ENCODE measurements around the gene BIN1. TPM values are rescaled to one million over a fixed set of nuclear protein-coding genes. Genes with fewer than 3 reads are reported as not detected.

The BIN1 gene
- polyA plus RNA-seq, 2 donors, result 4.6 to 7.9 TPM

DNA sequence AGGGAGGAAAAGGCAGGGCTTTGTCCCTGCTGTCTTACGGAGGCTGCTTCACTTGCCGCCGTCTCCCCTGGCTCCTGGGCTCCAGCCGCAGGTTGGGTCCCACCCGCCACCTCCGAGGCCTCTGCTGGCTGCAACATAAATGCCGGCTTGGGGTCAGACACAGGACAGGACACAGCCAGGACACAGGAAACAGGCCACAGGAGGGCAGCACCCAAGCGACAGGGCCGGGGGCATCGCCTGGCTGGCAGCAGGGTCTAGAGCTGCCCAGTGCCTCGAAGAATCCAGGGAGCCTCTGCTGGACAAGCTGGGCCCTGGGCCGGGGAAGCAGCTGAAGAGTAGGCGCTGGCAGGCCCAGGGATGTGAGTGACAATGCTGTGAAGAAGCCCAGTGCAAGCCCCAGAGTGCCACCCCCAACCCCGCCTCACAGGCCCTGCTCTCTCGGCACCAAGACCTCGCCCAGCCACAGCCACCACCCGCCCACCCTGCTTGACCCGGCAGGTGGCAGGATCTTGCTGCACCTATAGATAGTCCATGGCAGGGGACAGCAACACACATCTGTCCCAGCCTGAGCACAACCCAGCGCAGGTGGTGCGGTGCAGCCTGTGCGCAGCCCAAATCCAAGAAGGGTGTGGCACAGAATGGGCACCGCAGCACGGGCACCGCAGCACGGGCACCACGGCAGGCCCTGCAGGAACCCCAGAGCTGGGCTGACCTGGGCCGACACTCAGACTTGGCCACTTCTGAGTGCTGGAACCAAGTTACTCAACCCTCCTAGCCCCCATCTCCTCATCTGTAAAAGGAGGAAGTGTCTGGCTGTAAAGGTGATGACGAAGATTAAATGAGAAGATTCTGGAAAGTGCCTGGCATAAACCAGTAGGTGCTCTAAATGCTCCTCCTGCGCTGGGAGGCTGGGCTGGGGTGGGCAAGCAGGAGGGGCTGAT, 55.6 kb downstream of the BIN1 start:
- no peaks in the 10 kb centered on the region for H3K4me1 ChIP-seq (ENCODE audit: control insufficient read depth in 2 of 2, insufficient read depth in 2 of 2, low read length in 1 of 2)
- no peaks in the 10 kb centered on the region for H3K27me3 ChIP-seq (ENCODE audit: control insufficient read depth in 1 of 2, insufficient read depth in 2 of 2, low read length in 2 of 2)
- WGBS, 2 donors, result 75 to 79% methylated on average over 28 to 29 of the region's 29 CpGs
- H3K4me3 ChIP-seq (ENCODE audit: low read depth in 1 of 2, low read length in 2 of 2), result no peak overlapping the region
- H3K9me3 ChIP-seq (ENCODE audit: control insufficient read depth in 2 of 2, insufficient read depth in 1 of 2, low read depth in 1 of 2, low read length in 1 of 2), result no peaks in the 10 kb centered on the region
- H3K27ac ChIP-seq (ENCODE audit: low read depth in 2 of 2, low read length in 1 of 2), result no peak overlapping the region
- H3K36me3 ChIP-seq (ENCODE audit: control insufficient read depth in 2 of 2, insufficient read depth in 2 of 2, low read length in 1 of 2), result no peaks in the 10 kb centered on the region

DNA sequence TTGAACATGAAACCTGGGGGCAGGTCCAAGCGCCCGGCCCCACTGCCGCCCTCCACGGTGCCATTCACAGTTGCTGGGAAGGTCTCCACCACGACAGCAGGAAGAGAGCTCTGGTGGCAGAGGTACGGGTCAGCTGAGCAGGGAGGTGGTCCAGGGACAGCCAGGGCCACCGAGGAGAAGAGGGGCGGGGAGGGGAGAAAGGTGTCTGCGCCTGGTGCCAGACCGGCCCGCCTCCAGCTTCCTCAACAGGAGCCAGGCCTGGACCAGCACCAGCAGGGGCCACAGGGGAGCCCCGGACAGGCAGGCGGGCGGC, 56.2 kb downstream of the BIN1 start:
- Histone ChIP-seq H3K4me1 (ENCODE audit: control insufficient read depth in 2 of 2, insufficient read depth in 2 of 2, low read length in 1 of 2) (no peaks in the 10 kb centered on the region), H3K27me3 (ENCODE audit: control insufficient read depth in 1 of 2, insufficient read depth in 2 of 2, low read length in 2 of 2) (no peaks in the 10 kb centered on the region), H3K9me3 (ENCODE audit: control insufficient read depth in 2 of 2, insufficient read depth in 1 of 2, low read depth in 1 of 2, low read length in 1 of 2) (no peaks in the 10 kb centered on the region), H3K36me3 (ENCODE audit: control insufficient read depth in 2 of 2, insufficient read depth in 2 of 2, low read length in 1 of 2) (no peaks in the 10 kb centered on the region), H3K4me3 (ENCODE audit: low read depth in 1 of 2, low read length in 2 of 2) (no peak overlapping the region), H3K27ac (ENCODE audit: low read depth in 2 of 2, low read length in 1 of 2) (no peak overlapping the region)
- WGBS, 2 donors, result 80 to 85% methylated on average over 12 to 14 of the region's 14 CpGs

DNA sequence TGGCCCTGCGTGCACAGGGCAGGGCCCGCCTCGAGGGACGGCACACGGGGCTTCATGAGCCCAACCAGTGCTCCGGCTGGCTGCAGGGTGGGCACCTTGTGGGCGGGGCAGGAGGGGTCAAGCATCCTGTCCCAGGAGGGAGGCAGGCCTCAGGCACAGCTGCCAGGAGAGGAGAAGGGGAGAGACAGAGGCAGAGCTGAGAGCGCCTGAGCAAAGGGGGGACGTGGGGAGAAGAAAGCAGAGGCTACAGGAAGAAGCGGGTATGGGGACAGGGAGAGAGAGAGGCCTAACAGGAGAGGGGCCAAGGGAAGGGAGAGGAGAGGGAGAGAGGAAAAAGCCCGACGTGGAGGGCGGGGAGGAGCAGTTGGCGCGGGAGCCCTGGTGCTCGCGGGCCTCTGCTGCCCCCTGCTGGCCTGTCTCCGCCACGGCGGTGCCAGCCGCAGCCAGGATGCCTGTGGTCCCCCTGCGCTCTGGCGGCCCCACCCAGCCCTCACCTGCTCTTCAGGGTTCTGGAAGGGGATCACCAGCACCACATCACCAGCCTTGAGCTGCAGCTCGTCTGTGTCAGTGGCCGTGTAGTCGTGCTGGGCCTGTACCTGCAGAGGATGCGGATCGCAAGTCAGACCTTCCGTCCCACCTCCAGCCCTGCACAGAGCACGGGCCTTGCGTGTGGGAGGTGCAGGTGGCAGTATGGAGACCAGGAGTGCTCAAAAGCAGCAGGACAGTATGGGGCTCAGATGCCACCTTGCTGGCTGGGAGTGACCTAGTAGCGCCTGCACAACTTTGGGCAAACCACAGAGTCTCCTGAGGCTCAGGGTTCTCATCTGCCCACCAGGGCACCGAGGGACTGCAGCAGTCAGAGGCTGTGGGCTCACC, 56.8 kb downstream of the BIN1 start:
- WGBS, 2 donors, result 36 to 45% methylated on average over 26 to 33 of the region's 33 CpGs
- H3K36me3 ChIP-seq (ENCODE audit: control insufficient read depth in 2 of 2, insufficient read depth in 2 of 2, low read length in 1 of 2), result no peaks in the 10 kb centered on the region

DNA sequence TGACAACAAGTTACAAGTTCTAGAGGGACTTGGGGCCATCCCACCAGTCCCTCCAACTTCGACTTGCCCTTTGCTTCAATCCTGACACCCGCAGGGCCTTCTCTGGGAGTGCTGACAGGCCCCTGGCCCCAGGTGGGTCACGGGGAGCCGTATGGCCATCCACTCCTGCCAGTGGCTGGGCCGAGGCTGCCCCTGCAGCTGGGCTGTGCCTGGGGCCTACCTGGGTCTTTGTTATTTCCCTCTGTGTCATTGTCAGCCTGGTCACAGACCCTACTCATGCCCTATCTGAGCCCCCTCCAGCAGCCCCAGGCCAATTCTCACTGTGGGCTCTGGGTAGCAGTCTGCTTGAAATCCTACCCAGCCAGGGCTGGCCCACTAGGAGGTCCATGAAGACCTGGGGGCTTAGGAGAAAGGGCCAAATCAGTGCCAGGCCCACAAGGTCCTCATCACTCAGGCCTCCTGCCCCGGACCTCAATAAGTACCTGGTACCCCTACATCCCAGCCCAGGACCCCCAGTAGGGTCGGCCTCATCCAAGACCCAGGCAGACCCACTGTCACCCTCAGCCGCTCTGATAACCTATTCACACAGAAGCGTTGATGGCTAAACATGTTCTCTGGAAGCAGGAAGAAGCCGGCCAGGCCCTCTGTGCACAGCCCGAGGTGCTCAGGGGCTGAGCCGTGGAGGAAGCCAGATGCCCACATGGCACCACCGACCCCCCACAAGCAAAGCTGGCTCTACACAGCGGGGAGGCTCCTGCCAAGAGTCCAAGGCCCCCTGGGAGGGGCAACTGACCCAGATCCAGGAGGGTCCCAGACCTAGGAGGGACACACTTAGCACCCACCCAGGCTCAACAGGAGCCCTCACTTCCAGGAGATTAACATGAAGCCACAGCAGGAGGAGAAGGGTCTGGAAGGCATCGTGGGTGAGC, 57.7 kb downstream of the BIN1 start:
- H3K9me3 ChIP-seq (ENCODE audit: control insufficient read depth in 2 of 2, insufficient read depth in 1 of 2, low read depth in 1 of 2, low read length in 1 of 2), result no peaks in the 10 kb centered on the region
- no peak overlapping the region for H3K27ac ChIP-seq (ENCODE audit: low read depth in 2 of 2, low read length in 1 of 2)
- no peaks in the 10 kb centered on the region for H3K36me3 ChIP-seq (ENCODE audit: control insufficient read depth in 2 of 2, insufficient read depth in 2 of 2, low read length in 1 of 2)
- H3K4me1 ChIP-seq (ENCODE audit: control insufficient read depth in 2 of 2, insufficient read depth in 2 of 2, low read length in 1 of 2), result no peaks in the 10 kb centered on the region
- no peak overlapping the region for H3K4me3 ChIP-seq (ENCODE audit: low read depth in 1 of 2, low read length in 2 of 2)
- no peaks in the 10 kb centered on the region for H3K27me3 ChIP-seq (ENCODE audit: control insufficient read depth in 1 of 2, insufficient read depth in 2 of 2, low read length in 2 of 2)
- 90 to 93% methylated on average over 15 of the region's 15 CpGs for WGBS, 2 donors

More for the DNA sequence above, 56.8 kb downstream of the BIN1 start:
- H3K27ac ChIP-seq (ENCODE audit: low read depth in 2 of 2, low read length in 1 of 2), result no peak overlapping the region
- H3K4me1 ChIP-seq (ENCODE audit: control insufficient read depth in 2 of 2, insufficient read depth in 2 of 2, low read length in 1 of 2), result no peaks in the 10 kb centered on the region
- no peak overlapping the region for H3K4me3 ChIP-seq (ENCODE audit: low read depth in 1 of 2, low read length in 2 of 2)
- H3K9me3 ChIP-seq (ENCODE audit: control insufficient read depth in 2 of 2, insufficient read depth in 1 of 2, low read depth in 1 of 2, low read length in 1 of 2), result no peaks in the 10 kb centered on the region
- H3K27me3 ChIP-seq (ENCODE audit: control insufficient read depth in 1 of 2, insufficient read depth in 2 of 2, low read length in 2 of 2), result no peaks in the 10 kb centered on the region

DNA sequence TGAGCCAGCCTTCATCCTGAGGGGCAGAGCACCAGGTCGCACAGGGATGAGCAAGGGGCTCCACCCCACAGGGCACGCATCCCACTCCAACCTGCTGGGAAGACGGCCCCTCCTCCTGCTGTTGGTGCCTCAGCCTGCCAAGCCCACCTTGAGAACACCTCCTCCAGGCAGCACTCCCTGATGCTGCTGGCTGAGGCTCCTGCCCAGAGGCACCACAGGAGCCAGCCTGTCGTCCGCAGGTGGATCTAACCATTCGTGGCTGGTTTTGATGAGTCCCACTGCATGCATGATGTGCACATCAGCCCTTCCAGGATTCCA, 58.4 kb downstream of the BIN1 start:
- Histone ChIP-seq H3K27ac (ENCODE audit: low read depth in 2 of 2, low read length in 1 of 2) (no peak overlapping the region), H3K4me3 (ENCODE audit: low read depth in 1 of 2, low read length in 2 of 2) (no peak overlapping the region), H3K36me3 (ENCODE audit: control insufficient read depth in 2 of 2, insufficient read depth in 2 of 2, low read length in 1 of 2) (no peaks in the 10 kb centered on the region), H3K27me3 (ENCODE audit: control insufficient read depth in 1 of 2, insufficient read depth in 2 of 2, low read length in 2 of 2) (no peaks in the 10 kb centered on the region), H3K9me3 (ENCODE audit: control insufficient read depth in 2 of 2, insufficient read depth in 1 of 2, low read depth in 1 of 2, low read length in 1 of 2) (peaks cover 0 to 4% of the 10 kb centered on the region in 2 donors), H3K4me1 (ENCODE audit: control insufficient read depth in 2 of 2, insufficient read depth in 2 of 2, low read length in 1 of 2) (peaks cover 0 to 1% of the 10 kb centered on the region in 2 donors)
- WGBS, 2 donors, result 91% methylated on average over 6 of the region's 6 CpGs

DNA sequence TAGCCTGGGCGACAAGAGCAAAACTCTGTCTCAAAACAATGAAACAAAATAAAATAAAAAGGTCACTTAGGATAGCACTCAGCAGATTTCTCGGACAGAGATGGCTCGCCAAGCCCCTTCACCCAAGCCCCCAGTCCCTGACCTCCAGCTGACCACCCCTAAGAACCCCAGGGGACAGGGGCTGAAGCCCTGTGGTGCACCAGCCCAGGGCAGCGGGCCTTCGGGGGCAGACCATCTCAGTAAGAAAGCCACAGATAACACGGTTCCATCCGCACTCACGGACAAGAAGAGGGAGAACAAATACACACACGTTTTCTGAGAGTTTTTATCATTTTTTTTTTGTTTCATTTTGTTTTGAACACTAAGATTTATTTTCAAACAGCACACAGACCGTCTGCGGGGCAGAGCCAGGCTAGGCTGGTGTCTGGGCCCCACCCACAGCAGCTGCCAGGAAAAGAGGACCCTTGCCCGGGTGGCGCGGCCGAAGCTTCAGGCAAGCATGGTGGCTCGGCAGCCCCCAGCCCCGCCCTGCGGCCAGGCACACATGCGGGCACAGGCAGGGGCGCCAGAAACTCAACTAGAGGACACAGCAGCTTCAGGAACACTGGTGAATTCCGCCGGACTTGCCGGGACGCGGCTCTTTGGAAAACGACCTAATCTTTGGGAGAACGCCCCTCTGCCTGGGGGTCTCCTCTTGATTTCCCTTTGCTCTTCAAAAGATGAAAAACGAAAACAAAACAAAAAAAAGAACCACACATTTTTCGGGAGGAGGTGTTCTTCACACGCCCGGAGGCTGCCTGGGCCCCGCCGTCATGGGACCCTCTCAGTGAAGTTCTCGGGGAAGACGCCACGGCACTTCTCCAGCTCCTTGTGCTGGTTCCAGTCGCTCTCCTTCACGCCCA, 59.0 kb downstream of the BIN1 start:
- Histone ChIP-seq H3K4me1 (ENCODE audit: control insufficient read depth in 2 of 2, insufficient read depth in 2 of 2, low read length in 1 of 2) (peaks cover 0 to 1% of the 10 kb centered on the region in 2 donors), H3K27me3 (ENCODE audit: control insufficient read depth in 1 of 2, insufficient read depth in 2 of 2, low read length in 2 of 2) (no peaks in the 10 kb centered on the region), H3K27ac (ENCODE audit: low read depth in 2 of 2, low read length in 1 of 2) (no peak overlapping the region), H3K9me3 (ENCODE audit: control insufficient read depth in 2 of 2, insufficient read depth in 1 of 2, low read depth in 1 of 2, low read length in 1 of 2) (peaks cover 0 to 7% of the 10 kb centered on the region in 2 donors), H3K36me3 (ENCODE audit: control insufficient read depth in 2 of 2, insufficient read depth in 2 of 2, low read length in 1 of 2) (no peaks in the 10 kb centered on the region), H3K4me3 (ENCODE audit: low read depth in 1 of 2, low read length in 2 of 2) (no peak overlapping the region)
- WGBS, 2 donors, result 91 to 92% methylated on average over 38 of the region's 38 CpGs

DNA sequence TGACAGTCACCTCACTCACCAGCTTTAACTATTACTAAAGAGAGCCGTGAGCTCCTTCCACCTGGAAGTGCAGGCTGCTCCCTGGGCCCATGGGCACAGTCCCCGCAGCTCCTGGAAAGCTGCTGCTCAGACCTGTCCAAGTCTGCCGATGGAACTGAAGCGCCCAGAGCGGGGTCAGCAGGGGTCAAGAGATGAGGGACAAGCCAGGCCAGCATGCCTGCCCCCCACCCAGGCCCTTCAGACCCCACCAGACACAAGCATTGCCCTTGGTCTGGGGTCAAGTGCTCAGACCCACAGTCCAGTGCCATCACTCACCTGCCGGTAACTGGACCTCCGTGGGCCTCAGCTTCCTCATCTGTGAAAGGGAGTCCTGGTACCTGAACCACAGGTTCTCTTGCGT, 59.9 kb downstream of the BIN1 start:
- no peak overlapping the region for H3K27ac ChIP-seq (ENCODE audit: low read depth in 2 of 2, low read length in 1 of 2)
- H3K27me3 ChIP-seq (ENCODE audit: control insufficient read depth in 1 of 2, insufficient read depth in 2 of 2, low read length in 2 of 2), result no peaks in the 10 kb centered on the region
- H3K36me3 ChIP-seq (ENCODE audit: control insufficient read depth in 2 of 2, insufficient read depth in 2 of 2, low read length in 1 of 2), result no peaks in the 10 kb centered on the region
- 94 to 97% methylated on average over 8 of the region's 8 CpGs for WGBS, 2 donors
- peaks cover 0 to 7% of the 10 kb centered on the region in 2 donors for H3K9me3 ChIP-seq (ENCODE audit: control insufficient read depth in 2 of 2, insufficient read depth in 1 of 2, low read depth in 1 of 2, low read length in 1 of 2)
- H3K4me3 ChIP-seq (ENCODE audit: low read depth in 1 of 2, low read length in 2 of 2), result no peak overlapping the region
- H3K4me1 ChIP-seq (ENCODE audit: control insufficient read depth in 2 of 2, insufficient read depth in 2 of 2, low read length in 1 of 2), result peaks cover 0 to 1% of the 10 kb centered on the region in 2 donors

DNA sequence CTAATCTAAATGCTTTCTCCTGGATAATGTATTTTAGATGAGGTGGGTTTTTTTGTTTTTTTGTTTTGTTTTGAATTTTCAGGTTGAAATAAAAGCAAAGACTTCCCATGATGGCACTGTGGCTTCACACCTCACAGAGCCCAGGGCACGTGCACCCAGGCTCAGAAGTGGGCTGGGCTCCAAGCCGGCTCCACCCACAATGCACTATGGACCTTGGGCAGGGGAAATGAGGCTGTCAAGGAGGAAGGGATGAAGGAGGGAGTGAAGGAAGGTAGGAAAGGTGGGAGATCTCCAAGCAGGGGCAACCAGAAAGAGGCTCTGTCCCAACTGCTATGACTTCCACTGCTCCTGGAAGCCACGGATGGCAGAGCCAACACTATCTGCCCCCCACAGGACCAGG, 60.4 kb downstream of the BIN1 start:
- H3K4me3 ChIP-seq (ENCODE audit: low read depth in 1 of 2, low read length in 2 of 2), result no peak overlapping the region
- peaks cover 0 to 1% of the 10 kb centered on the region in 2 donors for H3K4me1 ChIP-seq (ENCODE audit: control insufficient read depth in 2 of 2, insufficient read depth in 2 of 2, low read length in 1 of 2)
- H3K36me3 ChIP-seq (ENCODE audit: control insufficient read depth in 2 of 2, insufficient read depth in 2 of 2, low read length in 1 of 2), result no peaks in the 10 kb centered on the region
- peaks cover 0 to 7% of the 10 kb centered on the region in 2 donors for H3K9me3 ChIP-seq (ENCODE audit: control insufficient read depth in 2 of 2, insufficient read depth in 1 of 2, low read depth in 1 of 2, low read length in 1 of 2)
- no peaks in the 10 kb centered on the region for H3K27me3 ChIP-seq (ENCODE audit: control insufficient read depth in 1 of 2, insufficient read depth in 2 of 2, low read length in 2 of 2)
- WGBS, 2 donors, result 65 to 82% methylated on average over 3 of the region's 3 CpGs
- no peak overlapping the region for H3K27ac ChIP-seq (ENCODE audit: low read depth in 2 of 2, low read length in 1 of 2)
